SK-N-SH (cell line): ENCODE data around the gene KLHL2. TPM values are rescaled to one million over a fixed set of nuclear protein-coding genes. Genes with fewer than 3 reads are reported as not detected.
"Not testable (repeated sequence)": the region's sequence is repeated elsewhere in the genome, so short reads cannot be mapped to it uniquely, and the experiment has no call there.

Experiments used
- CTCF ChIA-PET: fragments of 300-600, 350-600 bp; formaldehyde crosslinking; extraction: SDS; loops from one replicate; lab custom pipeline; 2021; lab: Yijun Ruan, JAX
- POLR2A ChIA-PET: fragments of 350-600 bp; sonication (Branson Sonifier 250); formaldehyde crosslinking; extraction: SDS; loops from one replicate; lab custom pipeline; 2020; ENCODE audit warnings: antibody characterized with exemption, inconsistent platforms; lab: Yijun Ruan, JAX
- DNase-seq: peaks from one replicate; pipeline ENCODE4 v3.0.0; 2012
- H2AFZ ChIP-seq: fragments of 200-600 bp; sonication (generic); 2 replicates; pipeline ENCODE4 v1.8.1; 2016; ENCODE audit warnings: antibody characterized with exemption, mild to moderate bottlenecking, low read depth
- H3F3A ChIP-seq: fragments of 200-600 bp; sonication (generic); replicated peaks from 2 replicates; pipeline ENCODE3; 2016; ENCODE audit warnings: antibody characterized with exemption, mild to moderate bottlenecking; ENCODE audit not compliant: insufficient read depth
- H3K27ac ChIP-seq, 2 experiments: fragments of 200-500 bp in 1 of 2; fragments of 200-600 bp in 1 of 2; sonication (Bioruptor generic) in 1 of 2; sonication (generic), shearing (Covaris generic) in 1 of 2; 2 replicates each; pipeline versions ENCODE4 v1.5.1 to v1.6.1; 2014 to 2016; ENCODE audit warnings: low read depth in 2 of 2, inconsistent platforms in 1 of 2, low read length in 1 of 2, mild to moderate bottlenecking in 1 of 2, mixed read lengths in 1 of 2
- H3K27me3 ChIP-seq: fragments of 200-600 bp; sonication (generic), shearing (Covaris generic); 2 replicates; pipeline ENCODE4 v1.6.1; 2016; ENCODE audit warnings: mixed run types; ENCODE audit not compliant: insufficient read depth
- H3K36me3 ChIP-seq, 2 experiments: fragments of 200-500 bp in 1 of 2; fragments of 200-600 bp in 1 of 2; sonication (Bioruptor generic) in 1 of 2; sonication (generic) in 1 of 2; replicated peaks in 1 of 2; 2 replicates each; pipeline versions ENCODE3 to v1.5.1; 2014 to 2016; ENCODE audit warnings: low read length in 1 of 2, mild to moderate bottlenecking in 1 of 2; ENCODE audit not compliant: insufficient read depth in 2 of 2, control insufficient read depth in 1 of 2
- H3K4me1 ChIP-seq, 2 experiments: fragments of 200-500 bp in 1 of 2; fragments of 200-600 bp in 1 of 2; sonication (Bioruptor generic) in 1 of 2; sonication (generic), shearing (Covaris generic) in 1 of 2; 2 replicates each; pipeline versions ENCODE4 v1.5.1 to v1.6.1; 2014 to 2016; ENCODE audit warnings: low read depth in 1 of 2, low read length in 1 of 2, mixed run types in 1 of 2; ENCODE audit not compliant: insufficient read depth in 2 of 2, control insufficient read depth in 1 of 2
- H3K4me2 ChIP-seq: fragments of 200-600 bp; sonication (generic), shearing (Covaris generic); 2 replicates; pipeline ENCODE4 v1.6.1; 2017; ENCODE audit warnings: mixed run types
- H3K4me3 ChIP-seq, 2 experiments: fragments of 200-500 bp in 1 of 2; fragments of 200-600 bp in 1 of 2; sonication (Bioruptor generic) in 1 of 2; sonication (generic), shearing (Covaris generic) in 1 of 2; 2 replicates each; pipeline versions ENCODE4 v1.5.1 to v1.8.1; 2014 to 2016; ENCODE audit warnings: low read depth in 2 of 2, inconsistent platforms in 1 of 2, low read length in 1 of 2, mild to moderate bottlenecking in 1 of 2, mixed read lengths in 1 of 2, moderate library complexity in 1 of 2
- H3K79me2 ChIP-seq: fragments of 200-600 bp; sonication (generic); 2 replicates; pipeline ENCODE4 v1.8.1; 2017; ENCODE audit warnings: mild to moderate bottlenecking; ENCODE audit not compliant: insufficient read depth
- H3K9ac ChIP-seq: fragments of 200-600 bp; sonication (generic); 2 replicates; pipeline ENCODE4 v1.6.1; 2017; ENCODE audit warnings: mixed run types
- H3K9me2 ChIP-seq: fragments of 200-600 bp; sonication (generic); 2 replicates; pipeline ENCODE4 v1.6.1; 2017; ENCODE audit warnings: mixed run types
- H3K9me3 ChIP-seq: fragments of 200-600 bp; sonication (generic); 2 replicates; pipeline ENCODE4 v1.6.1; 2017; ENCODE audit warnings: mixed run types, mild to moderate bottlenecking, moderate library complexity
- H4K20me1 ChIP-seq: fragments of 200-600 bp; sonication (generic); 2 replicates; pipeline ENCODE4 v1.6.1; 2017; ENCODE audit warnings: mild to moderate bottlenecking, mixed run types; ENCODE audit not compliant: insufficient read depth
- RCOR1 ChIP-seq: fragments of 150-350 bp; IDR thresholded peaks from 2 replicates; pipeline ENCODE4 v1.6.1; 2017; ENCODE audit warnings: antibody characterized with exemption, low read length
- WGBS: methylation state at CpG from one replicate; pipeline ENCODE4 v1.1.6; 2017; ENCODE audit warnings: low lambda C conversion rate; 5-methylcytosine and 5-hydroxymethylcytosine counted together
- polyA plus RNA-seq, 3 experiments: library from polyadenylated mRNA; depleted of rRNA; stranded (reverse); fragments of >200 nt; gene quantifications; 2 replicates each; pipeline ENCODE4 v1.2.3, GENCODE V29; 2012
- TF ChIP-seq, protein P1 (sequence below): IDR thresholded peaks from 2 replicates; pipeline ENCODE4 v1.4.0; 2012; ENCODE audit warnings: low read depth, borderline replicate concordance
- TF ChIP-seq, protein P2 (sequence below): fragments of 150-350 bp; IDR thresholded peaks from 2 replicates; pipeline ENCODE4 v1.6.1; 2016; ENCODE audit warnings: mild to moderate bottlenecking, low read depth, low read length

Gene KLHL2
- polyA plus RNA-seq, 1 of the 3 experiments (the other 2 are of a cell fraction), result 25.0 TPM

DNA sequence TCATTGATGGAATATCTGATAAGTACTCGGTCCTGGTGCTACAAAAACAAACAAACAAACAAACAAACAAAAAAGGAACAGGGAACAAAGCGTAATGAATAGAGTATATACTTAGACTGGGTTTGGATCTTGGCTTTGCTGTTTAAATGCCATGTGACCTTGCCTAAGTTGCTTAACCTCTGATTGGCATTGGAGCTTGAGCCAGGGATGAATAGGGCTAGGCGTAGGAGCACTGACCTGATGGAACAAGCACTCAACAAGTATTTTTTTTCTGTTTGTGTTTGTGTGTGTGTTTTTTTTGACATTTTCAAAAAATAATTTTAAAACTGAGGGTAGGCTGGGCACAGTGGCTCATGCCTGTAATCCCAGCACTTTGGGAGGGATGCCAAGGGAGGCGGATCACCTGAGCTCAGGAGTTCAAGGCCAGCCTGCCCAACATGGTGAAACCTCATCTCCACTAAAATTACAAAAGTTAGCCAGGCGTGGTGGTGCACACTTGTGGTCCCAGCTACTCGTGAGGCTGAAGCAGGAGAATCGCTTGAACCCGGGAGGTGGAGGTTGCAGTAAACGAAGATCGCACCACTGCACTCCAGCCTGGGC lies 37.3 kb downstream of the KLHL2 start:
- H3K4me2 ChIP-seq, H3K9me3 ChIP-seq, H3K27ac ChIP-seq, H4K20me1 ChIP-seq, H3K9me2 ChIP-seq, H3K27me3 ChIP-seq, CTCF ChIA-PET, H3K36me3 ChIP-seq, H3K79me2 ChIP-seq, H3F3A ChIP-seq, H2AFZ ChIP-seq, H3K4me3 ChIP-seq, H3K9ac ChIP-seq, H3K4me1 ChIP-seq, POLR2A ChIA-PET, DNase-seq: not testable (repeated sequence)
- WGBS, result 97% methylated on average over 9 of the region's 10 CpGs

DNA sequence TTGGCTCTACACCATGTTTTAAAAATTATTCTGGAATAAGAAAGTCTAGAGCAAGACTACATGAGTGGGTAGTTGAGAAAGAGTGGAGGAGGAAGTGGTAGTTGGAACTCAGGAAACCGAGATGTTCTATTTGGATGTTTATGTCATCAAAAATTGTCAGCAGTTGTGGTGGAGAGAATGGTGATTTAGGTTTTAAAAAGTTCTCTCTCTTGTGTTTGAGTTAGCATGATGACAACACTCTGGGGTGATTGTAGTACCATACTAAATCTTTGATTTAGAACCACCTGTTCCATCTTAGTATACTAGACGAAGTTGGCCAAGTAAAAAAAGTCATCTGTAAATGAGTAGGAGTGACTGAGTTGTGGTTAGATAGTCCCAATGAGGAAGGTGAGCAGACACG lies 40.7 kb downstream of the KLHL2 start:
- Histone ChIP-seq H3F3A (peaks cover 9% of the 10 kb centered on the region), H3K9me2 (no peaks in the 10 kb centered on the region), H3K4me3 (no peak overlapping the region), H3K27me3 (no peaks in the 10 kb centered on the region), H3K79me2 (no peaks in the 10 kb centered on the region), H3K27ac (no peak overlapping the region), H2AFZ (no peak overlapping the region), H3K4me2 (no peak overlapping the region), H3K9me3 (no peaks in the 10 kb centered on the region), H3K9ac (no peak overlapping the region), H3K36me3 (peaks cover 0 to 4% of the 10 kb centered on the region in 2 experiments), H4K20me1 (no peaks in the 10 kb centered on the region), H3K4me1 (no peaks in the 10 kb centered on the region; a peak in 1 of 4 replicates)
- TF ChIP-seq, protein P1, sequence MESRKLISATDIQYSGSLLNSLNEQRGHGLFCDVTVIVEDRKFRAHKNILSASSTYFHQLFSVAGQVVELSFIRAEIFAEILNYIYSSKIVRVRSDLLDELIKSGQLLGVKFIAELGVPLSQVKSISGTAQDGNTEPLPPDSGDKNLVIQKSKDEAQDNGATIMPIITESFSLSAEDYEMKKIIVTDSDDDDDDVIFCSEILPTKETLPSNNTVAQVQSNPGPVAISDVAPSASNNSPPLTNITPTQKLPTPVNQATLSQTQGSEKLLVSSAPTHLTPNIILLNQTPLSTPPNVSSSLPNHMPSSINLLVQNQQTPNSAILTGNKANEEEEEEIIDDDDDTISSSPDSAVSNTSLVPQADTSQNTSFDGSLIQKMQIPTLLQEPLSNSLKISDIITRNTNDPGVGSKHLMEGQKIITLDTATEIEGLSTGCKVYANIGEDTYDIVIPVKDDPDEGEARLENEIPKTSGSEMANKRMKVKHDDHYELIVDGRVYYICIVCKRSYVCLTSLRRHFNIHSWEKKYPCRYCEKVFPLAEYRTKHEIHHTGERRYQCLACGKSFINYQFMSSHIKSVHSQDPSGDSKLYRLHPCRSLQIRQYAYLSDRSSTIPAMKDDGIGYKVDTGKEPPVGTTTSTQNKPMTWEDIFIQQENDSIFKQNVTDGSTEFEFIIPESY, result no peak
- TF ChIP-seq, protein P2, sequence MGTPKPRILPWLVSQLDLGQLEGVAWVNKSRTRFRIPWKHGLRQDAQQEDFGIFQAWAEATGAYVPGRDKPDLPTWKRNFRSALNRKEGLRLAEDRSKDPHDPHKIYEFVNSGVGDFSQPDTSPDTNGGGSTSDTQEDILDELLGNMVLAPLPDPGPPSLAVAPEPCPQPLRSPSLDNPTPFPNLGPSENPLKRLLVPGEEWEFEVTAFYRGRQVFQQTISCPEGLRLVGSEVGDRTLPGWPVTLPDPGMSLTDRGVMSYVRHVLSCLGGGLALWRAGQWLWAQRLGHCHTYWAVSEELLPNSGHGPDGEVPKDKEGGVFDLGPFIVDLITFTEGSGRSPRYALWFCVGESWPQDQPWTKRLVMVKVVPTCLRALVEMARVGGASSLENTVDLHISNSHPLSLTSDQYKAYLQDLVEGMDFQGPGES, result no peak
- TF ChIP-seq RCOR1, result no peak
- DNase-seq, result no peak
- CTCF ChIA-PET, result no interaction called here
- WGBS, result 99% methylated on average over 3 of the region's 3 CpGs
- POLR2A ChIA-PET, result no interaction called here

DNA sequence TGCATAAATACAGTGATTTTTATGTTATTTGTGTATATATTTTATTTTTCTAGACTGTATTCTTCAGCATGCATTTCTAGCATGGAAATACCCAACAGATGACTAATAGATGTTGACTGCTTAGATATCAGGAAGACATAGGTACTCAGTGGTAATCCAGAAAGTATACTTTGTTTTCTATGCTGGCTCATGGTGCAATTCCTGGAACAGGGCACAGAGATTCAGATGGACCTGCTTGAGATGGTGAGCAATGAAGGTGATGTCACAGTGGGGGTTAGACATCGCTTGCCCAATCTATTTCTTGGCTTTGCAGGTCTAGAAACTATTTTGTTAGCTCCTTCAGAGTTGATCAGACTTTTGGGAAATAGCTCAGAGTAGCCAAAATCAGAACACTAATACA lies 41.5 kb downstream of the KLHL2 start:
- DNase-seq, H3K9me3 ChIP-seq, H3K79me2 ChIP-seq, H3K4me1 ChIP-seq, H3K4me3 ChIP-seq, H3K36me3 ChIP-seq, H3F3A ChIP-seq, H2AFZ ChIP-seq, H3K27me3 ChIP-seq, POLR2A ChIA-PET, H4K20me1 ChIP-seq, H3K4me2 ChIP-seq, H3K27ac ChIP-seq, H3K9me2 ChIP-seq, CTCF ChIA-PET, H3K9ac ChIP-seq: not testable (repeated sequence)
- 90% methylated on average over 1 of the region's 1 CpG for WGBS

DNA sequence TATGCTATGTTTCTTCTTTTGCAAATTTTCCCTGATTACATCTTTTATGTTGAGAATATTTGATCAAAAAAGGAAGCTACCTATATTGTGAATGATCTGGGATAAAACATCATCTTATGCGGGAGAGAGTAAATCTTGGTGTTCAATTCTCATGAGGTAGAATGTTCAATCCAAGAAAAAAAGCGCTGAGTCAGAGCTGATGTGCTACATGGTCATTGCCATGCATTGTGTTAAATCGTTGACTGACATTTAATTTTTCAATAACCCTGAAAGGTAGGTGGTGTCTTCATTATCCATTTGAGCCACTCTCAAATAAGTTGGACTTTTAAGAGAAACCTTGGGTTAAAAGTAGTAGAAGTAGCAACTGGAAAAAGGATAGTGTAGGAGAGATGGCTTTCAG lies 47.4 kb downstream of the KLHL2 start:
- CTCF ChIA-PET, H3K27ac ChIP-seq, POLR2A ChIA-PET, H3K9ac ChIP-seq, H3K9me3 ChIP-seq, H4K20me1 ChIP-seq, H2AFZ ChIP-seq, H3K4me1 ChIP-seq, H3K9me2 ChIP-seq, H3K27me3 ChIP-seq, H3K79me2 ChIP-seq, H3F3A ChIP-seq, H3K4me2 ChIP-seq, H3K4me3 ChIP-seq, H3K36me3 ChIP-seq, DNase-seq: not testable (repeated sequence)
- WGBS, result 98% methylated on average over 3 of the region's 3 CpGs

DNA sequence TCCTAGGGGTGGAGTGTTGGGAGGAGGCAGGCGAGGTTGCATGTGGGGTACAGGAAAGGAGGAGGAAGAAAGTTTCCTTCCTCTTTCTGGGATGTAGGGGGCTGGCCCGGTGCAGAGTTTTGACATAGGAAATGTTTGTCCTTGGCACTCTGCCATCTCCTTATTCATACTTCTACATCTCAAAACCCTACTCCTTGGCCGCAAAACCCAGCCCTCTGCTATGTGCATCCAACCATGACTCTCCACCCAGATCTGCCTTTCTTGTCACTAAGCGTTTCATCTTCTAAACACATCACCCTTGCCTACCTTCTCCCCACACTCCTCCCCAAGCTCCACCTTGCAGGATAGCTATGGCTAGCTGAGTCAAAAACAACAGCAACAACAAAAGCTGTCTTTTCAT lies 48.1 kb downstream of the KLHL2 start:
- H3K4me1 ChIP-seq, H3K36me3 ChIP-seq, H3F3A ChIP-seq, POLR2A ChIA-PET, H3K9ac ChIP-seq, H3K79me2 ChIP-seq, H3K9me3 ChIP-seq, H3K4me2 ChIP-seq, H3K4me3 ChIP-seq, H3K27ac ChIP-seq, CTCF ChIA-PET, H3K9me2 ChIP-seq, H4K20me1 ChIP-seq, H3K27me3 ChIP-seq, DNase-seq, H2AFZ ChIP-seq: not testable (repeated sequence)
- 100% methylated on average over 4 of the region's 4 CpGs for WGBS
